HG03521 (cell line): ENCODE data around the gene RAB3GAP2.
"Not testable (repeated sequence)": the region's sequence is repeated elsewhere in the genome, so short reads cannot be mapped to it uniquely, and the experiment has no call there.

ENCODE experiments used
- ATAC-seq: cut with Tn5 transposase; IDR thresholded peaks from one replicate; pipeline ENCODE4 v1.9.1; 2021; ENCODE audit warnings: mild to moderate bottlenecking, moderate library complexity; ENCODE audit not compliant: unreplicated experiment

Gene RAB3GAP2

DNA sequence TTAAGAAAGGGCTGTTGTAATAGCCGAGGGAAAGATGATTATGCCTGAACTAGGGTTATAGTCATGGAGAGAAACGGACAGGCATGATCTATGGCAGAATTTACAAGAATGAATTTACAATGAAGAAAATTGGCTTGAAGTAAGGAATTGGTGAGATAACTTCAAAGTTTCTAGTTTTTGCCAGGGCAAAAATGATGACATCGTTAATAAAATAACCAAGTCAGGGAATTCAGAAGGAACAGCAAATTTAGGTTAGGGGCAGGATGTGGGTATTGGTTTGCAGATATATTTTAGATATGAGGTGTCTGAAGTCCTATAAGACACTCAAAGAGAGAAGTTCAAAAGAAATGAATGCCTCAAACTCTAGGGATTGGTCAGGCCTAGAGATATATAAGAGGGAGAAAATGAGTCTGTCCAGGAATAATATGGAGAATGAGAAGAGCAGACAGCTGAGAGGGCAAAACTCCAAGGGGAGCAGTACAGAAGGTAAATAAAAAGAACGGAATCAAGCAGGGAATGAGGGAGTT, 115.6 kb downstream of the RAB3GAP2 start:
- ATAC-seq, result no peak

DNA sequence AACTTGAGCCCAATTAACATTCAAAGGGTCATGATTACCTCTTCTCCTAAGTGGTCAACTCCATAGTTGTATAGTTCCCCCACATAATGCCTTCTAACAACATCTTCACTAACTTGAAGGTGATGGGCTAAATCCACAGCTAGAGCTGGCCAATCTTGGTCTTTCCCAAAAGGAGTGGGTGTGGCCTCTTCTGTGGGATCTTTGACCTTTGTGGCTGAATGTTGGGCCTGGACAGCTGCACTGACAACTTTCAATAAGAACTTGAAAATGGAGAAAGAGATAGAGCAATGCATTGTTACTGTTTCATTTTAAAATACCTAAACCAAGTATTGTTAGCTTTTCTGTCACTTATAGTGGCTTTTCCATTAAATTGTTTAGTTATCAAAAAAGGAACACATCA, 119.1 kb downstream of the RAB3GAP2 start:
- ATAC-seq, result no peak

DNA sequence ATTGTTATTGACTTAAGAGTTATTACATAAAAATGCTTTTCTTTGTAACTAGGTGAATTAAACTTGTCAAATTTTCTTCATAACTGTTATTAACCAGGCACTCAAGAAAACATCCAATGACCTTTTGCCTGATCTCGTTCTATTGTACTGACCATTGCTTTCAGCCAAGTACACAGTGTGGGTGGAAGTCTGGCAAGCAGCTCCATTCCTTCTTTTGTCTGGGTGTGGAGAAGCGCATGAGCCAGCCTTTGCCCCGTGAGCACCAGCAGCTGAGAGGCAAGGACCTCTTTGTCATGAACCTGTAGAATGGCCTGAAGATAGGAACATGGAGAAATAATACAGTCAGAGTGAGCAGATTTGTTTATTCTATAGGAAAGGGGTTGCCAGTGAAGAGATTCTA, 120.8 kb downstream of the RAB3GAP2 start:
- ATAC-seq, result no peak

DNA sequence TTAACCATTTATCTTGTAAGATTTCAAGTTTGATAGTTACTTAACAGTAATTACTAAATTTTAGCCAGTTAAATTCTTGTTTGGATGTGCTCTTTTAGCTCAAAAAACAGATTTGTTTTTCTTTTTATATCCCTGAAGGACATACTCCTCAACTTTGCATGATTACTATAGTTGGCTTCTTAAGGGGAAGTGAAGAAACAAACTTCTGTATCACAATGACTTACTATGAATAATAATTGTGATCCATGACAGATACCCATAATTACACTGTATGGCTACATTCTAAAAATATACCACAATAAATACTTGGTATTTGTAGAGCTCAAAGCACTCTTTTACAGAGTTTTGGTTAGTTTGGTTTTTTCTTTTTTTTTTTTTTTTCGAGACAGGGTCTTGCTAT, 122.5 kb downstream of the RAB3GAP2 start:
- ATAC-seq, result no peak

DNA sequence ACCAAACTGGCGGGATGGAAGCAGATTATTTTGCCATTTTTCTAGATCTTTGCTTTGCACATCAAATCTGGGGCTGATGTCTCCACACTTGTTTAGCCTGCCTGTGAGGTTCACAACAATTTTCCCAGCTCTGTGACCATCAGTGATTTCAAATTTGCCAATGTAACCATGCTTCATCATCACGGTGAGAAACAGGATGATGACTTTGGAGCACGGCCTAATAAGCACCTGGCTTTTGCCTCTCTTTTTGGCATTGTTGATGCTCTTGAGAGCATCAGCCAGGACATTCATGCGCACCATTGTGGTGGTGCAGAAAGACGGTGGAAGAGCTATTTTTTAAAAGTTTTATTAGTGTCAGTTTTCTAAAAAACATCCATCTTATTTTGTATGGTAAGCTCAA, 128.2 kb downstream of the RAB3GAP2 start:
- ATAC-seq, result no peak

DNA sequence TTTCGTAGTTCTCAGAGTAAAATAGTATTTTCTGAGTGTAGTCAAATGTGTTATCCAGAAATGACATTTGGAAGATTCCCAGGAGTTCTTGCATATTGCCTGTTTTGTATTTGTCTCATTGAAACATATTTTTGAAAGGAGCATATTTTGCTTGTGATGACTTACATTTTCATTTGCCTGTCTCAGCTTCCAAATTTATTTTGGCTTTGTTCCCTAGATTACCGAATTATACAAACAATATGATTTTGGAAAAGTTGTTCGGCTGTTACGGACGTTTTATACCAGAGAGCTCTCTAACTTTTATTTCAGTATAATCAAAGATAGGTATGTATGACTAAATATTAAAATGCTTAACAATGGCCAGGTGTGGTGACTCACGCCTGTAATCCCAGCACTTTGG, 132.3 kb downstream of the RAB3GAP2 start:
- no peak for ATAC-seq

DNA sequence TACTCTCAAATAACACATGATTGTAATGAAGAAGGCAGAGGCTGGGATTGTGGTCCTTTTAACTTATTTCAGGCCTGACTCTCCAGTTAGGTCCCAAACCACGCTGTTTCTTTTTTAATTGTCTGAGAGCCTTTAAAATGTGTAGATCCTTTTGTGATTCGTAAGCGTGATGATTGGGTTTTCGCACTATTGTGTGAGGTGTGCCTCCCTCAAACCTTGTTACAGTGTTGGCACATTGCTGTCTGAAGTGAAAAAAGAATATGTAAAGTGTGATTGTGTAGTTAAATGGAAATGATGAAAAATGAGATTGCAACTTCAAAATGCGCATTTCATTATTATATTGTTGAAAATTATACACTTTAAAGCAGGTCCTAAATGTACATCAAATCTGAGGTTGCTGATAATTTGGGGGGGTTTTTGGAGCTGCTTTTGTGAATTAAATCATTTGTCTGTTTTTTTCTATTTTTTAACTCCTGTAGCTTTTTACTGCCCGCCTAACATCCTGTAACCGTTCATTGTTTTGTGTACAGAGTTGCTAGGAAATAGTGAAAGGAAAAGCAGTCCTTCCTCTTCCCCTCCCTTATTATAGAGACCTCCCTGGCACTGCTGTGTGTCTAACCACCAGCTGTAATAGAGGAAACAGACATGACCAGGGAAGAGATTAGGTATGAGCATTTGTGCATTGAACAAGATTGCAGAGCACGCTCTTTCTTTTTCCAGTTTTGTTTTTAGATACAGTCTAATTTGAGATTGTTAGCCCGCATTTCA, 135.1 kb downstream of the RAB3GAP2 start:
- peak; percentile 62 for ATAC-seq

DNA sequence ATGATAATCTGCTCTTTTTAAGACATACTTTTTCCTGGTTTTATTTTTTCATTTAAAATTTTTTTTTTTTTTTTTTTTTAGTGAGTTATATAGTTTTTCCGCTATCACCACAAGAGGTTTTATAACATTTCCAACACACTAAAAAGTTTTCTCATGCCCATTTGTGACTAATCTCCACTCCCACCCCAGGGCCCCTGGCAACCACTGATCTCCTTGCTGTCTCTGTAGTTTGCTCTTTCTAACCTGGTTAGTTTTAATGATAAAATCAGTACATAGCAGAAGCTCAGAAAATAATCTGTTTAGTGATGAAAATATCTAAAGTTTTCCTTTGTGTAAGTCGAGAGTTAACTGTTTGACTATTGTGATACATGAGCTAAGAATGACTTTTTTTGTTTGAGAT, 136.5 kb downstream of the RAB3GAP2 start:
- ATAC-seq, result no peak

DNA sequence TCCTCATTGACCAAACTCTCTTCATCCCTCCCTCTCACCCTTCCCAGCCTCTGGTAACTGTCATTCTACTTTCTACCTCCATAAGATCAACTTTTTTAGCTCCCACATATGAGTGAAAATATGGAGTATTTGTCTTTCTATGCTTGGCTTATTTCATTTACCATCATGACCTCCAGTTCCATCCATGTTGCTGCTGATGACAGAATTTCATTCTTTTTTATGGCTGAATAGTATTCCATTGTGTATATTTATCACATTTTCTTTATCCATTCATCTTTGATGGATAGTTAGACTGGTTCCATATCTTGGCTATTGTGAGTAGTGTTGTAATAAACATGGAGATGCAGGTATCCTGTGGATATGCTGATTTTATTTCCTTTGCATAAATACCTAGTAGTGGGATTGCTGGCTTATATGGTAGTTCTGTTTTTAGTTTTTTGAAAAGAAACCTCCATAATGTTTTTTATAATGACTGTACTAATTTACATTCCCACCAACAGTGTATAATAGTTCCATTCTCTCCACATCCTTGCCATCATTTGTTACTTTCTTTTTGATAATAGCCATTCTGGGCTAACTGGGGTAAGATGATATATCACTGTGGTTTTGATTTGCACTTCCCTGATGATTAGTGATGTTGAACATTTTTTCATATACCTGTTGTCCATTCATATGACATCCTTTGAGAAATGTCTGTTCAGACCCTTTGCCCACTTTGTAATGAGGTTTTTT, 142.6 kb downstream of the RAB3GAP2 start:
- ATAC-seq, result no peak

DNA sequence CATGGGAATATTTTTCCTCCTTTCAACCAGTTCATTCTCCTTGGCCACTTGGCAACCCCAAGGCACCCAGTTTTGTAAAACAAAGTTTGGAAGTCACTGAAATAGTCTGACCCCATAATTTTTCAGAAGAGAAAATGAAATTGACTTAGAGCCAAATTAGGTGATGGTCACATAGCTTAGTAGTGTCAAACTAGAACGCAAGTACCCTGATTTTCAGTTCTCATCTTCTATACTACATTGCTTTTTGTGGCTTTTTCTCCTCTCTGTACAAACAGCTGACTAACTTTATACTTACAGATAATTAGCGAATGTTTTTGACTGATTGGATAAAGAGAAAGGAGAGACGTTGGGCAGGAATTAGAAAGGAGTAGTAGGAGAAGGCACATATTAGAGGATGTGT, 145.2 kb downstream of the RAB3GAP2 start:
- ATAC-seq, result no peak

DNA sequence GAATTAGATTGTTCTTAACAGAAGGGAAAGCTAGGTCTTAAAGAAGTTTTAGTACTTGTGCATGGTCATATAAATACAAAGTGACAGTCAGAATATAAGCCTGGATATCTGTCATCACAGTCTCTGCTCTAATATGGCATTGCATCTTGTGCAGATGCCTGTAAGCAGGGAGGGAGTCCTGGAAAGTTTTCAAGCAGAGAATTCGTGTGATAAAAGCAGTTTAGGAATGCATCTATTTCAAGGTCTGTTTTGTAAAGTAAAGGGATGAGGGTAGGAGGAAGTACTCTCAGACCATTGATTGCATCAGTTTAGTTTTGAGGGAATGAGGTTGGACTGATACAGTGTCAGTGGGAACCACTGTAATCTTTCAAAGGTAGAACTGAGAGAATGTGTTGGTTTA, 147.7 kb downstream of the RAB3GAP2 start:
- no peak for ATAC-seq

DNA sequence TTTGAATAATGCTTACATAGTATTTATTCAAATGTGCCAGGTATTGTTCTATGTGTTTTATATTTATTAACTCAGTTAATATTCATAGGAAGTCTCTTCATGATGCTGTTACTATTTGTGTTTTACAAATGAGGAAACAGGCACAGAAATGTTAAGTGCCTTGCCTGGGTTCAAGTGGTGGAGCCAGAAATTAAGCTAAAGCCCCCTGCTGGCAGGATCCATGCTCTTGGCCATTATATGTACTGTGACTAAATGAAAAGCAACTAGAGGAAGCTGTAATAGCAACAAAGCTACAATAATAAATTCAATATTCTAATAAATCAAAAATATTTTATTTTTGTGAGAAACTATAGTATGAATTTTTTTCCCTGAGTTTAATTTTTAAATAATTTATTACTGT, 148.4 kb downstream of the RAB3GAP2 start:
- no peak for ATAC-seq

DNA sequence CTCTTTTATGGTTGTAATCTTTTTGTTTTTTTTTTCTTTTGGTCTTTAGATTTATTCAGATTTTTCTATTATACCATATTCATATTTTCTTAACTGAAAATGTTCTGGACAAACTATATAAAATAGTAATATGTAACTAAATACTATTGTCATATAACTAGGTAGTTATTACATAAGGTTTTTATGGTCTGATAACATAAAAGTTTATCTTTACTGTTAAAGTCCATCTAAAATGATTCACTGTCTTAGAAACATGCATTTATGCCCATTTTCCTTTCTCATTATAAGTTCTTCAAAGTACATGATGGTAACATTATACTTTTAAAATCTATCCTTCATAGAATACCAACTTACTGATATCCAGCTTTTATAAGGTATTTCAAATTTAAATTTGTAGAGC, 149.2 kb downstream of the RAB3GAP2 start:
- no peak for ATAC-seq

DNA sequence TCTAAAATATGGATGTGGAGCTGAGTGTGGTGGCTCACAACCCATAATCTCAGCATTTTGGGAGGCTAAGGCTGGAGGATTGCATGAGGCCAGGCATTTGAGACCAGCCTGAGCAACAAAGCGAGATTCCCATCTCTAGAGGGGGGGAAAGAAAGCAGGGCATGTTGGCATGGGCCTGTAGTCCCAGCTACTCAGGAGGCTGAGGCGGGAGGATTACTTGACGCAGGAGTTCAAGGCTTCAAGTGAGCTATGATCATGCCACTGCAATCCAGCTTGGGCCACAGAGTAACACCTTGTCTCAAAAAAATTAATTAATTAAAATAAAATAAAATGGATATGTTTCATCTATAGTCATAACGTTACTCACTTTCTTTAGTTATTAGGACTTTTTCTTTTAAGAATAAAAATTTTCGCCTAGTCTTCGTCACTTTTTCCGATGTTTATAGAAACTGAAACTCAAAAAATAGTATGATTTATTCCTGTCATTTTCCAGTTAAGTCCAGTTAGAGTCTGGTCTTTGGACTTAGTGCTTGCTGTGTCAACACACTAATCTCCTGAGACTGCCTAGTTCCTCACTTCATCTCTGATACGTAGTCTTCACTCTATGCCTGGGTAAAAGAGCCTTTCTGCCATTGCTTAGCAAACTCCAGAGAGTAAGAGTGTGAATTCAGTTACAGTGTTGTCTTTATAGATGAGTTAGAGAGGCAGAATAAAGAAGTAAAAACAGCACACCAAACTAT, 150.3 kb downstream of the RAB3GAP2 start:
- no peak for ATAC-seq

DNA sequence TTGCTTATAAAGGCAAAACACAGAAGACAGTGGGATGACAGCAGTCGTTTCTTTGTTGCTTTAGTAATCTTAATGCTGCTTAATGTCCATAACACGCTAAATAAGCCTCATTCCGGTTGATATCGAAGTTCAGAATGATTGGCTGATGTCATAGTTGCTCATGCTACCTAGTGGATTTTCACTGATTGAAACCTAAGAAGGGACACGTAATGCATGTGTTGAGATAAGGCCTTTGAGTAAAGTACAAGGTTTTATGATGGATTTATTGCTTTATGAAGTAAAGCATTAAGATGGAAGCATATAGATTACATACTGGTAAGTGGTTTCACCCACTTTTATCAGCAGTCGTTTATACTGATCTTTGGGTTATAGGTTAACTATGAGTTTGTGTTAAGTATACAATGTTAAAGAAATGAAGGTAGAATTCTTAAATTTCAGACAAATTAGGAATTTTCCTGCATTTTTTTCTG, 153.2 kb downstream of the RAB3GAP2 start:
- no peak for ATAC-seq

DNA sequence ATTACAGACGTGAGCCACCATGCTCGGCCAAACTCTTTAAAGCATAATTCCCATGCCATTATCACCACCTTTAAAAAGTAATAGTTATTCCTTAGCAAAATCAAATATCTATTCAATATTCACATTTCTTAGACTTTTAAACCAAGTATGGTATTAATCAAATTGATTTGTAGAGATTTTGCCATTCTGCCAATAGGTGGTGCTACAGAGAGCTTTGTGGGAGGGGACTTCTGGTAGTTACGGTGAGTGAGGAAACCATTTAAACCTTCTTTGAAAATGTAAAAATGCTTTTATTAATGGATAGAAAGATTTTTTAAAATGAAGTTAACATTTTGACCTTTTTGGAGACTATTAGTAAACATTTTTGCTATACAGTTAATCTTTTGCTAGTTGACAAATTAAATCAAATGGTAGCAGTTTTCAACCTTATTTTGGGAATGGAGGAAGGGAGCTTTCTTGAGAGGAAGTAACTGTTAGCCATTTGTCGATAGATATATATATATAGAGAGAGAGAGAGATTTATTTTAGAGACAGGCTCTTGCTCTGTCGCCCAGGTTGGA, 159.0 kb downstream of the RAB3GAP2 start:
- no peak for ATAC-seq

DNA sequence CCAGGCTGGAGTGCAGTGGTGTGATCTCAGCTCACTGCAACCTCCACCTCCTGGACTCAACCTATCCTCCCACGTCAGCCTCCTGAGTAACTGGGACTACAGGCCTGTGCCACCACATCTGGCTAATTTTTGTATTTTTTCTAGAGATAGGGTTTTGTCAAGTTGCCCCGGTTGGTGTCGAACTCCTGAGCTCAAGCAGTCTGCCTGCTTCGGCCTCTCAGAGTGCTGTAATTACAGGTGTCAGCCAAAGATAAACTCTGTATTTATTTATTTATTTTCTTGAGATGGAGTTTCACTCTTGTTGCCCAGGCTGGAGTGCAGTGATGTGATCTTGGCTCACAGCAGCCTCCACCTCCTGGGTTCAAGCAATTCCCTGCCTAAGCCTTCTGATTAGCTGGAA, 159.7 kb downstream of the RAB3GAP2 start:
- ATAC-seq, result not testable (repeated sequence)

DNA sequence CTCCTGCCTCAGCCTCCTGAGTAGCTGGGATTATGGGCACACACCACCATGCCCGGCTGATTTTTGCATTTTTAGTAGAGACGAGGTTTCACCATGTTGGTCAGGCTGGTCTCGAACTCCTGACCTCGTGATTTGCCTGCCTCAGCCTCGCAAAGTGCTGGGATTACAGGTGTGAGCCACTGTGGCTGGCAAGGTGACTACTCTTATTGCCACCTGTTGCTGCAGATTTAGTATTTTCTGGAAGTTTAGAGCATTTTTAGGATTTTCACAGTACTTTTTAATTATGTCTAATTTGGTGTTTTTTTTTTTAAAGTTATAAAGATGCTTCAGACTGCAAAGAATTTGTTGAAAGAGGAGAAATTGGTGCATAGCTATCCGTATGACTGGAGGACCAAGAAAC, 161.8 kb downstream of the RAB3GAP2 start:
- not testable (repeated sequence) for ATAC-seq

DNA sequence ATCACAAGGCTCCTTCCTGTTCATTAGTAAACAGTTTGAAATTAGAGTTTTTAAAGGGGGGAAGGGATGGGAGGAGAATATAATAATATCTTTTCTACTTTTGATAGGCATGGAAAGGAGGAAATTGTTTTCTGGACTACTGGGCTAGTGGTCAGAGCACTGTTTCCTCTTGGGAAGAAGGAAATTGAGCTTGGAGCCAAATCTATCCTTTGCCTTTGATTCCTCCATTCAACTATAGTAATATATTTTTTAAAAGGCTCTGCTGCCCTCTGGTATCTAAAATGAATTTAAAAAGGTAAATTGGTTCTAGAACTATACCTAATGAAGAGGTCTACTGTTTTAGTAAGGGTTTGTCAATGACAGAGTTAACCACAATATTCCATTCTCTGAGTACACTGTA, 172.4 kb downstream of the RAB3GAP2 start:
- ATAC-seq, result no peak
